ENCODE data around the gene SAA1. TPM values are rescaled to one million over a fixed set of nuclear protein-coding genes. Genes with fewer than 3 reads are reported as not detected.

SAA1 gene
- total and polyA plus RNA-seq, 9 donors = 1.1 to 14.4 (median 3.3) TPM; not detected in 1

- intact Hi-C loops (cut with DNase I) = no loop called here
- H3K9me3 ChIP-seq = no peaks in the 10 kb centered on the region
- H3K36me3 ChIP-seq = no peaks in the 10 kb centered on the region
- no peak overlapping the region for H3K4me3 ChIP-seq
- no peak for DNase-seq
- H3K4me1 ChIP-seq (ENCODE audit: insufficient read depth) = peaks cover 11% of the 10 kb centered on the region
- H3K27me3 ChIP-seq = no peaks in the 10 kb centered on the region
- no peak overlapping the region for H3K27ac ChIP-seq
- 92 to 94% (median 93%) methylated on average over 4 of the region's 4 CpGs for WGBS, 3 donors
- TF ChIP-seq POLR2A (IDR thresholded peaks at IDR 0.05) (no peak), EP300 (IDR thresholded peaks at IDR 0.05) (no peak)
- TF ChIP-seq, protein P1, sequence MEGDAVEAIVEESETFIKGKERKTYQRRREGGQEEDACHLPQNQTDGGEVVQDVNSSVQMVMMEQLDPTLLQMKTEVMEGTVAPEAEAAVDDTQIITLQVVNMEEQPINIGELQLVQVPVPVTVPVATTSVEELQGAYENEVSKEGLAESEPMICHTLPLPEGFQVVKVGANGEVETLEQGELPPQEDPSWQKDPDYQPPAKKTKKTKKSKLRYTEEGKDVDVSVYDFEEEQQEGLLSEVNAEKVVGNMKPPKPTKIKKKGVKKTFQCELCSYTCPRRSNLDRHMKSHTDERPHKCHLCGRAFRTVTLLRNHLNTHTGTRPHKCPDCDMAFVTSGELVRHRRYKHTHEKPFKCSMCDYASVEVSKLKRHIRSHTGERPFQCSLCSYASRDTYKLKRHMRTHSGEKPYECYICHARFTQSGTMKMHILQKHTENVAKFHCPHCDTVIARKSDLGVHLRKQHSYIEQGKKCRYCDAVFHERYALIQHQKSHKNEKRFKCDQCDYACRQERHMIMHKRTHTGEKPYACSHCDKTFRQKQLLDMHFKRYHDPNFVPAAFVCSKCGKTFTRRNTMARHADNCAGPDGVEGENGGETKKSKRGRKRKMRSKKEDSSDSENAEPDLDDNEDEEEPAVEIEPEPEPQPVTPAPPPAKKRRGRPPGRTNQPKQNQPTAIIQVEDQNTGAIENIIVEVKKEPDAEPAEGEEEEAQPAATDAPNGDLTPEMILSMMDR (IDR thresholded peaks at IDR 0.05) = no peak
Measured at GRCh38 chr11:18317551-18317950, 51.5 kb downstream of the SAA1 start.

Small RNA genes within 50 kb of the gene (small RNA-seq; reads per million reads assigned to genes)
- gene RNA5SP333 (not detected), gene RNA5SP334 (not detected)

Other genes starting within 250 kb of the SAA1 start
- gene TPH1, start 220.0 kb upstream of the SAA1 start, total RNA-seq = 1 to 10 TPM in 2 of 7 donors, under 1 TPM in 5; 0.36 to 1.6 (median 0.57) TPM
- 1 to 10 TPM in 1 of 2 donors, under 1 TPM in 1; 0.28 to 1.1 TPM for gene TPH1, start 220.0 kb upstream of the SAA1 start, polyA plus RNA-seq
- gene SAAL1, start 160.2 kb upstream of the SAA1 start, total RNA-seq = 10 to 100 TPM in 5 of 7 donors, 1 to 10 TPM in 2; 5.7 to 15.0 (median 12.6) TPM
- gene SAAL1, start 160.2 kb upstream of the SAA1 start, polyA plus RNA-seq = 10 to 100 TPM; 12.0 to 14.6 TPM
- gene MRGPRX3, start 133.7 kb upstream of the SAA1 start, total RNA-seq = under 1 TPM in 1 of 7 donors, not detected in 6; 0.15 TPM
- not detected for gene MRGPRX3, start 133.7 kb upstream of the SAA1 start, polyA plus RNA-seq
- gene MRGPRX4, start 93.4 kb upstream of the SAA1 start, total RNA-seq = not detected
- gene MRGPRX4, start 93.4 kb upstream of the SAA1 start, polyA plus RNA-seq = not detected
- under 1 TPM in 1 of 7 donors, not detected in 6; 0.57 TPM for gene SAA4, start 29.5 kb upstream of the SAA1 start, total RNA-seq
- not detected for gene SAA4, start 29.5 kb upstream of the SAA1 start, polyA plus RNA-seq
- gene SAA2, start 17.6 kb upstream of the SAA1 start, total RNA-seq = 10 to 100 TPM in 1 of 7 donors, 1 to 10 TPM in 2, under 1 TPM in 1, not detected in 3; 0.95 to 14.7 (median 2.3) TPM
- gene SAA2, start 17.6 kb upstream of the SAA1 start, polyA plus RNA-seq = under 1 TPM in 1 of 2 donors, not detected in 1; 0.10 TPM
- gene HPS5, start 55.9 kb downstream of the SAA1 start, total RNA-seq = 10 to 100 TPM; 17.5 to 32.7 (median 18.5) TPM
- gene HPS5, start 55.9 kb downstream of the SAA1 start, polyA plus RNA-seq = 10 to 100 TPM; 11.0 to 19.0 TPM
- 10 to 100 TPM; 30.0 to 48.3 (median 38.3) TPM for gene GTF2H1, start 56.3 kb downstream of the SAA1 start, total RNA-seq
- gene GTF2H1, start 56.3 kb downstream of the SAA1 start, polyA plus RNA-seq = 10 to 100 TPM; 23.9 to 41.0 TPM
- gene LDHA, start 128.3 kb downstream of the SAA1 start, total RNA-seq = 100 to 1,000 TPM; 110 to 398 (median 199) TPM
- gene LDHA, start 128.3 kb downstream of the SAA1 start, polyA plus RNA-seq = 100 to 1,000 TPM; 130 to 444 TPM
- gene LDHC, start 146.1 kb downstream of the SAA1 start, total RNA-seq = 1 to 10 TPM in 2 of 7 donors, not detected in 5; 1.1 TPM
- under 1 TPM in 1 of 2 donors, not detected in 1; 0.96 TPM for gene LDHC, start 146.1 kb downstream of the SAA1 start, polyA plus RNA-seq
- 1 to 10 TPM in 1 of 7 donors, under 1 TPM in 3, not detected in 3; 0.32 to 1.2 (median 0.55) TPM for gene LDHAL6A, start 189.6 kb downstream of the SAA1 start, total RNA-seq
- under 1 TPM in 1 of 2 donors, not detected in 1; 0.84 TPM for gene LDHAL6A, start 189.6 kb downstream of the SAA1 start, polyA plus RNA-seq

Data from ovary (tissue), 9 donors.